GM10266 (cell line): ENCODE data around the gene GPC5.

ENCODE experiments used
- DNase-seq: peaks from one replicate; pipeline ENCODE4 v3.0.0; 2012; ENCODE audit errors: extremely low spot score
- CTCF ChIP-seq: IDR thresholded peaks from 2 replicates; pipeline ENCODE4 v1.5.1; 2012; ENCODE audit warnings: mild to moderate bottlenecking, low read depth; ENCODE audit not compliant: control insufficient read depth, insufficient read depth; ENCODE audit errors: missing control alignments

GPC5 gene

DNA sequence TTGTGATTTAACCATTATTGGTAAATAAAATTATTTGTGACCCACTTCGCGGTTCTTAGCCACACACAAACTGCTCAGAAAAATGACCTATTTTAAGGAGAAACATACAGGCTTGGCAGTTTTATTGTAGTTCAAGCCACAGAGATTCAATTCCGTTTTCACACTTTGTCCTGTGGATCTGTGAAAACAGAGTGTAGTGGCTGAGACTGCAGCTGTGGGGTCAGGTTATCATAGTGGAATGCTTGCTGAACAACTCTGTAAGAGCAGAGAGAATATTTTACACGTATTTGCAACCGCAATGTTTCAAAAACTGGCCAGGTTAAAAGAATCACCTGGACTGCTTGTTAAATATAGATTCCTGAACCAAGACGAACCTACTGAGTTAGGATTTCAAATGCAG, 292.5 kb downstream of the GPC5 start:
- TF ChIP-seq CTCF: no peak
- DNase-seq: no peak

DNA sequence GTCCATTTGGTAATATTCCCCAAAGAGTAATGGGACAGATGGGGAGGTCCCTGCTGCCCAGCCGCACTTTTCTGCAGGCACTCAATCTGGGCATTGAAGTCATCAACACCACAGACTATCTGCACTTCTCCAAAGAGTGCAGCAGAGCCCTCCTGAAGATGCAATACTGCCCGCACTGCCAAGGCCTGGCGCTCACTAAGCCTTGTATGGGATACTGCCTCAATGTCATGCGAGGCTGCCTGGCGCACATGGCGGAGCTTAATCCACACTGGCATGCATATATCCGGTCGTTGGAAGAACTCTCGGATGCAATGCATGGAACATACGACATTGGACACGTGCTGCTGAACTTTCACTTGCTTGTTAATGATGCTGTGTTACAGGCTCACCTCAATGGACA, 295.0 kb downstream of the GPC5 start:
- DNase-seq: no peak
- no peak for TF ChIP-seq CTCF

GRCh38 chr13:91698308-91698707, 299.9 kb downstream of the GPC5 start:
- DNase-seq: no peak
- no peak for TF ChIP-seq CTCF

DNA sequence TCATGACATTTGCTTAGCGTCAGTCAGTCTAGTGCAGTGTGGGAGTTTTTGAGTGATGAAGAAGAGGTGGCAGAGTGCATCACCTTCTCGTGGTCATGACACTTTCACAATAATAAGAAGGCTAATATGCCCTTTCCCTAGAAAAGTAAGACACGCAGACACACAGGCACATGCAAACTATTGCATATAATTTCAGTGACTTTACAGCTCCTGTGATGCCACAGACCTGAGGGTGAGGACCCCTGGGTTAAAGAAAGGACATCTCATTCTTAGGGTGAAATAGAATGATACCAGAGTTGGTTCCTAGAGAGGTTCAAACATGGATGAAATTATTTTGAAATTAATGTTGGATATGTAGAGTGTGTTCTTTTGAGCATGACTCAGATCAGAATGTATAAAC, 300.3 kb downstream of the GPC5 start:
- no peak for TF ChIP-seq CTCF
- DNase-seq: no peak

DNA sequence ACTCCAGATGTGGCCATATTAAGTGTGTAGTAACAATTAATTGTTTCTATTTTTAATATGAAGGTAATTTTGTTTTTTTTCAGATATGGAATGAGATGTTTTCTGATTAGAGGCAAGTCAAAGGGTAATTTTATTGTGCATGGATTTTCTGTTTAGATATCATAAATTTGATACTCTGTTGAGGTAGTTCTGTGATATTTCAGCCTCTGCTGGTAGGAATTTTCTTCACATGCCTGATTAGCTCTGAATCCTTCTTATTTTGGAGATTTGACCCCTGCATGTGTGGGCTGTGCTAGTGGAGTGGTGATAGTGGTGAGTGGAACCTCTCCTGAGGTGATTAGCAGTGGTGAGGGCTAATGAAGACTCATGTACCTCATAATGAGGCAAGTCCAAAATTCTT, 301.4 kb downstream of the GPC5 start:
- TF ChIP-seq CTCF: no peak
- no peak for DNase-seq

- no peak for DNase-seq
- TF ChIP-seq CTCF: no peak
These were observed 303.6 kb downstream of the GPC5 start for GRCh38 chr13:91701975-91702374.

- no peak for DNase-seq
These were observed 304.0 kb downstream of the GPC5 start for GRCh38 chr13:91702411-91702810.

More at GRCh38 chr13:91702411-91702810, 304.0 kb downstream of the GPC5 start:
- no peak for TF ChIP-seq CTCF
